H9 (cell line): Measurements from ENCODE around the gene SLC6A8. TPM values are rescaled to one million over a fixed set of nuclear protein-coding genes. Genes with fewer than 3 reads are reported as not detected.

Source experiments
- DNase-seq: peaks from one replicate; pipeline ENCODE4 v3.0.0-alpha.2; 2017
- H2AFZ ChIP-seq: one replicate; pipeline ENCODE4 v1.6.1; 2013; ENCODE audit warnings: mild to moderate bottlenecking, low read length, control low read depth, moderate library complexity
- H2AK5ac ChIP-seq: 2 replicates; pipeline ENCODE4 v1.6.1; 2013; ENCODE audit warnings: low read length, control low read depth, mixed read lengths; ENCODE audit not compliant: insufficient read length
- H2BK120ac ChIP-seq: one replicate; pipeline ENCODE4 v1.6.1; 2013; ENCODE audit warnings: low read depth, mild to moderate bottlenecking, low read length, control low read depth, inconsistent platforms; ENCODE audit not compliant: poor library complexity, severe bottlenecking
- H2BK12ac ChIP-seq: 2 replicates; pipeline ENCODE4 v1.6.1; 2013; ENCODE audit warnings: low read length, control low read depth, mixed read lengths, low read depth; ENCODE audit not compliant: insufficient read length
- H2BK15ac ChIP-seq: 2 replicates; pipeline ENCODE4 v1.6.1; 2013; ENCODE audit warnings: low read depth, low read length, control low read depth
- H2BK20ac ChIP-seq: one replicate; pipeline ENCODE4 v1.6.1; 2013; ENCODE audit warnings: low read depth, mild to moderate bottlenecking, low read length, control low read depth, inconsistent platforms; ENCODE audit not compliant: poor library complexity, severe bottlenecking
- H2BK5ac ChIP-seq: 2 replicates; pipeline ENCODE4 v1.6.1; 2013; ENCODE audit warnings: low read length, control low read depth, mixed read lengths; ENCODE audit not compliant: insufficient read length
- H3K14ac ChIP-seq: 2 replicates; pipeline ENCODE4 v1.6.1; 2013; ENCODE audit warnings: low read length, control low read depth; ENCODE audit not compliant: insufficient read depth
- H3K18ac ChIP-seq: 2 replicates; pipeline ENCODE4 v1.6.1; 2013; ENCODE audit warnings: low read depth, mild to moderate bottlenecking, mixed read lengths, low read length, control low read depth; ENCODE audit not compliant: insufficient read length
- H3K23ac ChIP-seq: 2 replicates; pipeline ENCODE4 v1.6.1; 2013; ENCODE audit warnings: low read length, control low read depth, mixed read lengths, low read depth; ENCODE audit not compliant: insufficient read length
- H3K23me2 ChIP-seq: 2 replicates; pipeline ENCODE4 v1.6.1; 2013; ENCODE audit warnings: low read depth, mild to moderate bottlenecking, mixed read lengths, low read length, control low read depth; ENCODE audit not compliant: insufficient read length, poor library complexity, severe bottlenecking
- H3K27ac ChIP-seq: 2 replicates; pipeline ENCODE4 v1.5.1; 2013; ENCODE audit warnings: low read length, control low read depth, mixed read lengths, low read depth; ENCODE audit not compliant: insufficient read length
- H3K27me3 ChIP-seq: 2 replicates; pipeline ENCODE4 v1.6.1; 2013; ENCODE audit warnings: low read length, control low read depth, inconsistent platforms; ENCODE audit not compliant: insufficient read depth
- H3K4ac ChIP-seq: 2 replicates; pipeline ENCODE4 v1.6.1; 2013; ENCODE audit warnings: low read depth, mild to moderate bottlenecking, control low read depth, inconsistent platforms, low read length, moderate library complexity
- H3K4me1 ChIP-seq: 2 replicates; pipeline ENCODE4 v1.6.1; 2013; ENCODE audit warnings: low read length, control low read depth, inconsistent platforms; ENCODE audit not compliant: insufficient read depth
- H3K4me2 ChIP-seq: 2 replicates; pipeline ENCODE4 v1.6.1; 2013; ENCODE audit warnings: low read length, control low read depth, mixed read lengths; ENCODE audit not compliant: insufficient read length, insufficient read depth
- H3K56ac ChIP-seq: 2 replicates; pipeline ENCODE4 v1.6.1; 2013; ENCODE audit warnings: low read depth, mild to moderate bottlenecking, mixed read lengths, low read length, control low read depth; ENCODE audit not compliant: insufficient read length
- H3K79me1 ChIP-seq: 2 replicates; pipeline ENCODE4 v1.6.1; 2013; ENCODE audit warnings: low read depth, mild to moderate bottlenecking, moderate library complexity, low read length, control low read depth, inconsistent platforms; ENCODE audit not compliant: insufficient read depth, poor library complexity, severe bottlenecking
- H3K79me2 ChIP-seq: 2 replicates; pipeline ENCODE4 v1.6.1; 2013; ENCODE audit warnings: low read length, control low read depth, inconsistent platforms; ENCODE audit not compliant: insufficient read depth
- H3K9ac ChIP-seq: 2 replicates; pipeline ENCODE4 v1.6.1; 2013; ENCODE audit warnings: low read length, control low read depth, mixed read lengths; ENCODE audit not compliant: insufficient read length; ENCODE audit errors: extremely low read depth
- H3K9me3 ChIP-seq: one replicate; pipeline ENCODE4 v1.6.1; 2013; ENCODE audit warnings: low read depth, low read length, inconsistent platforms; ENCODE audit not compliant: control insufficient read depth
- H3T11ph ChIP-seq: one replicate; pipeline ENCODE4 v1.6.1; 2013; ENCODE audit warnings: mild to moderate bottlenecking, low read length, control low read depth, inconsistent platforms
- H4K20me1 ChIP-seq: one replicate; pipeline ENCODE4 v1.6.1; 2013; ENCODE audit not compliant: control insufficient read depth, insufficient read length, insufficient read depth
- H4K5ac ChIP-seq: 2 replicates; pipeline ENCODE4 v1.6.1; 2013; ENCODE audit warnings: low read depth, mild to moderate bottlenecking, mixed read lengths, low read length, control low read depth; ENCODE audit not compliant: insufficient read length
- H4K8ac ChIP-seq: replicated peaks from 2 replicates; pipeline ENCODE4 v1.6.1; 2013; ENCODE audit warnings: low read length, control low read depth, mixed read lengths, low read depth; ENCODE audit not compliant: insufficient read length
- H4K91ac ChIP-seq: 2 replicates; pipeline ENCODE4 v1.6.1; 2013; ENCODE audit warnings: low read depth, mild to moderate bottlenecking, moderate library complexity, mixed read lengths, low read length, control low read depth; ENCODE audit not compliant: insufficient read length
- H3K27ac Mint-ChIP-seq, 3 experiments: 2 replicates in 2 of 3; 3 replicates in 1 of 3; pipeline ENCODE4 v1.8.0; 2020 to 2021; ENCODE audit warnings: mixed read lengths in 3 of 3, mild to moderate bottlenecking in 1 of 3, moderate library complexity in 1 of 3
- H3K27me3 Mint-ChIP-seq: 2 replicates; pipeline ENCODE4 v1.8.0; 2021; ENCODE audit warnings: low read depth, mild to moderate bottlenecking, moderate library complexity, mixed read lengths
- H3K36me3 Mint-ChIP-seq, 3 experiments: 2 replicates in 2 of 3; 3 replicates in 1 of 3; pipeline ENCODE4 v1.8.0; 2020 to 2021; ENCODE audit warnings: low read depth in 3 of 3, mixed read lengths in 3 of 3; ENCODE audit not compliant: insufficient read depth in 1 of 3
- H3K4me1 Mint-ChIP-seq, 2 experiments: 2 replicates each; pipeline ENCODE4 v1.8.0; 2020; ENCODE audit warnings: mixed read lengths in 2 of 2
- H3K4me3 Mint-ChIP-seq, 2 experiments: 2 replicates in 1 of 2; 3 replicates in 1 of 2; pipeline ENCODE4 v1.8.0; 2020 to 2021; ENCODE audit warnings: mild to moderate bottlenecking in 2 of 2, mixed read lengths in 2 of 2, moderate library complexity in 1 of 2
- H3K9me3 Mint-ChIP-seq, 2 experiments: 2 replicates in 1 of 2; 3 replicates in 1 of 2; pipeline ENCODE4 v1.8.0; 2020; ENCODE audit warnings: mild to moderate bottlenecking in 2 of 2, mixed read lengths in 2 of 2, moderate library complexity in 1 of 2
- CTCF ChIP-seq: fragments of 200-600 bp; sonication (generic); conservative IDR thresholded peaks from 3 replicates; pipeline ENCODE4 v1.8.0; 2021; ENCODE audit warnings: antibody characterized with exemption, mild to moderate bottlenecking
- WGBS: extraction: QIAGEN DNeasy Blood & Tissue Kit; methylation state at CpG from one replicate; pipeline ENCODE4 v1.1.7; 2013; ENCODE audit warnings: missing lambda C conversion rate, low lambda C conversion rate, mixed read lengths; ENCODE audit not compliant: insufficient read length; ENCODE audit errors: extremely low coverage; 5-methylcytosine and 5-hydroxymethylcytosine counted together
- total RNA-seq: library from RNA; stranded (reverse); gene quantifications from 2 replicates; pipeline ENCODE4 v1.2.1, GENCODE V29; 2021

SLC6A8 gene
- total RNA-seq, 1 experiment from 2014 or later = 229 TPM

- H3K4ac ChIP-seq = no peak overlapping the region
- H4K20me1 ChIP-seq = no peaks in the 10 kb centered on the region
- H2AFZ ChIP-seq = no peak overlapping the region
- H4K91ac ChIP-seq = no peak overlapping the region
- TF ChIP-seq CTCF = no peak
- H3K14ac ChIP-seq = no peak overlapping the region
- no peak overlapping the region for H2AK5ac ChIP-seq
- peaks cover 26% of the 10 kb centered on the region for H3K9me3 ChIP-seq
- H3K56ac ChIP-seq = no peak overlapping the region
- H3K79me1 ChIP-seq = no peaks in the 10 kb centered on the region
- peaks cover 51 to 61% of the 10 kb centered on the region in 2 experiments for H3K9me3 Mint-ChIP-seq
- peaks cover 10% of the 10 kb centered on the region; the same call in 1 of the 2 replicates for H3K79me2 ChIP-seq
- no peak overlapping the region for H3K27ac ChIP-seq
- peaks cover 10 to 20% of the 10 kb centered on the region in 2 experiments for H3K4me1 Mint-ChIP-seq
- H2BK120ac ChIP-seq = no peak overlapping the region
- H3K23me2 ChIP-seq = peaks cover 4% of the 10 kb centered on the region
- no peak overlapping the region for H4K8ac ChIP-seq
- no peak for DNase-seq
- H3K4me1 ChIP-seq = no peaks in the 10 kb centered on the region
- WGBS = no CpG with 5 or more reads among the region's 35 CpGs
- no peak overlapping the region for H3K18ac ChIP-seq
- H2BK20ac ChIP-seq = no peak overlapping the region
- no peak overlapping the region for H3K9ac ChIP-seq
- H3K23ac ChIP-seq = no peak overlapping the region
- H3K4me2 ChIP-seq = no peak overlapping the region
- H3K27me3 Mint-ChIP-seq = no peaks in the 10 kb centered on the region
- no peak overlapping the region for H2BK12ac ChIP-seq
- H3K36me3 Mint-ChIP-seq = peaks cover 8 to 33% (median 29%) of the 10 kb centered on the region in 3 experiments
- H3K27me3 ChIP-seq = no peaks in the 10 kb centered on the region
- H4K5ac ChIP-seq = no peak overlapping the region
- no peak overlapping the region for H3K27ac Mint-ChIP-seq
- H3T11ph ChIP-seq = no peak overlapping the region
- H2BK5ac ChIP-seq = no peak overlapping the region
- peak overlapping the region; percentile 21 to 66; a peak in 3 of 5 replicates for H3K4me3 Mint-ChIP-seq
- H2BK15ac ChIP-seq = no peak overlapping the region
These were observed 38.1 kb downstream of the SLC6A8 start for GRCh38 chrX:153725832-153726285.
